T-cell (primary cell): ENCODE measurements around the gene ANKRD33B. TPM values are rescaled to one million over a fixed set of nuclear protein-coding genes. Genes with fewer than 3 reads are reported as not detected.

Source experiments
- ATAC-seq, 4 experiments: fragments of 200-7000 bp in 3 of 4; fragments of 150-1000 bp in 1 of 4; cut with Tn5 transposase; replicated peaks in 1 of 4; 1 replicate in 3 of 4; 2 replicates in 1 of 4; pipeline ENCODE4 v1.10.0; 2021; ENCODE audit warnings: moderate library complexity in 3 of 4, mild to moderate bottlenecking in 2 of 4, moderate number of reproducible peaks in 1 of 4
- CTCF ChIA-PET, 2 donors: fragments of 300-600 bp; sonication (Branson Sonifier 250); formaldehyde crosslinking; loops; one replicate each; lab custom pipeline; 2022; ENCODE audit warnings: antibody characterized with exemption in 2 of 2; lab: Charles Lee
- POLR2A ChIA-PET, 2 donors: fragments of 300-600 bp; sonication (Branson Sonifier 250); formaldehyde crosslinking; loops; one replicate each; lab custom pipeline; 2022; ENCODE audit warnings: antibody characterized with exemption in 2 of 2; lab: Charles Lee
- DNase-seq, 35 experiments: peaks; one replicate each; pipeline versions ENCODE4 v3.0.0 to v3.0.0-alpha.2; 2013 to 2023
- H3K27ac ChIP-seq: one replicate; pipeline ENCODE4 v1.5.1; 2013; ENCODE audit warnings: low read length
- H3K27me3 ChIP-seq, 2 experiments: replicated peaks in 1 of 2; 1 replicate in 1 of 2; 2 replicates in 1 of 2; pipeline versions ENCODE4 v1.6.1 to v1.7.0; 2013; ENCODE audit warnings: low read length in 1 of 2, mixed read lengths in 1 of 2; ENCODE audit not compliant: control insufficient read depth in 2 of 2, insufficient read depth in 2 of 2; ENCODE audit errors: extremely low read depth in 1 of 2
- H3K36me3 ChIP-seq, 2 donors: 1 replicate in 1 of 2; 2 replicates in 1 of 2; pipeline versions ENCODE4 v1.6.1 to v1.7.0; 2013; ENCODE audit warnings: low read length in 1 of 2; ENCODE audit not compliant: control insufficient read depth in 2 of 2, insufficient read depth in 1 of 2; ENCODE audit errors: extremely low read depth in 1 of 2
- H3K4me1 ChIP-seq, 2 experiments: 1 replicate in 1 of 2; 2 replicates in 1 of 2; pipeline versions ENCODE4 v1.6.1 to v1.7.0; 2013; ENCODE audit warnings: low read length in 2 of 2, mixed read lengths in 1 of 2; ENCODE audit not compliant: insufficient read depth in 2 of 2, control insufficient read depth in 1 of 2; ENCODE audit errors: extremely low read depth in 1 of 2
- H3K4me3 ChIP-seq, 2 donors: 1 replicate in 1 of 2; 2 replicates in 1 of 2; pipeline versions ENCODE4 v1.5.1 to v1.7.0; 2013; ENCODE audit warnings: mild to moderate bottlenecking in 2 of 2, low read length in 1 of 2, moderate library complexity in 1 of 2; ENCODE audit not compliant: control insufficient read depth in 1 of 2; ENCODE audit errors: extremely low read depth in 1 of 2
- H3K9me3 ChIP-seq: 2 replicates; pipeline ENCODE4 v1.7.0; 2013
- H3K27ac Mint-ChIP-seq, 2 donors: one replicate each; pipeline ENCODE4 v1.8.0; 2020 to 2021; ENCODE audit warnings: mild to moderate bottlenecking in 2 of 2, mixed read lengths in 2 of 2
- H3K27me3 Mint-ChIP-seq, 2 donors: one replicate each; pipeline ENCODE4 v1.8.0; 2021 to 2022; ENCODE audit warnings: mixed read lengths in 2 of 2
- H3K36me3 Mint-ChIP-seq: one replicate; pipeline ENCODE4 v1.8.0; 2021; ENCODE audit warnings: mixed read lengths
- H3K4me1 Mint-ChIP-seq, 3 donors: one replicate each; pipeline ENCODE4 v1.8.0; 2020 to 2022; ENCODE audit warnings: mixed read lengths in 3 of 3, mild to moderate bottlenecking in 1 of 3
- H3K4me3 Mint-ChIP-seq, 3 donors: one replicate each; pipeline ENCODE4 v1.8.0; 2020 to 2022; ENCODE audit warnings: mild to moderate bottlenecking in 3 of 3, mixed read lengths in 3 of 3, moderate library complexity in 3 of 3
- H3K9me3 Mint-ChIP-seq, 3 donors: one replicate each; pipeline ENCODE4 v1.8.0; 2020 to 2022; ENCODE audit warnings: mixed read lengths in 3 of 3
- whole genome bisulfite sequencing: methylation state at CpG from one replicate; pipeline ENCODE4 v1.1.5; 2013; ENCODE audit warnings: missing lambda C conversion rate; ENCODE audit not compliant: insufficient coverage; 5-methylcytosine and 5-hydroxymethylcytosine counted together
- total RNA-seq, 35 experiments: library from RNA in 6 of 35; stranded (reverse) in 6 of 35; fragments of 120-200 nt in 1 of 35; gene quantifications; one replicate each; pipeline versions ENCODE4 v1.2.1 to v1.2.4 and lab custom pipeline; 2013 to 2026

Gene ANKRD33B
- total RNA-seq, 5 donors from 2014 or later (not counting 1 experiment from before 2014, with no cell fraction given) = 1.0 to 4.1 (median 2.4) TPM

- H3K27me3 Mint-ChIP-seq = peaks cover 10 to 17% of the 10 kb centered on the region in 2 donors
- no peak overlapping the region for H3K4me3 ChIP-seq
- ATAC-seq (no peak), DNase-seq (no peak)
- H3K9me3 Mint-ChIP-seq = no peaks in the 10 kb centered on the region
- H3K9me3 ChIP-seq = no peaks in the 10 kb centered on the region
- H3K27me3 ChIP-seq = peaks cover 0 to 24% of the 10 kb centered on the region in 2 experiments
- no peaks in the 10 kb centered on the region for H3K36me3 Mint-ChIP-seq
- H3K27ac ChIP-seq = no peak overlapping the region
- H3K27ac Mint-ChIP-seq = no peak overlapping the region
- WGBS = 50% methylated on average over 1 of the region's 4 CpGs
- POLR2A ChIA-PET = no interaction called here
- no peak overlapping the region for H3K4me3 Mint-ChIP-seq
- H3K4me1 Mint-ChIP-seq = peaks cover 0 to 10% (median 2%) of the 10 kb centered on the region in 3 donors
- no peaks in the 10 kb centered on the region for H3K36me3 ChIP-seq
- H3K4me1 ChIP-seq = peaks cover 0 to 11% of the 10 kb centered on the region in 2 experiments
- CTCF ChIA-PET = interaction anchor here (0.5 to 1.1 kb wide), 2 partner anchors 68 to 273 kb away, joined by 3 to 5 read pairs; no protein-coding TSS in a partner anchor
Observed at GRCh38 chr5:10559151-10559550, 4.7 kb upstream of the ANKRD33B start.

GRCh38 chr5:10559871-10560270 is 4.0 kb upstream of the ANKRD33B start:
- Histone ChIP-seq H3K9me3 (no peaks in the 10 kb centered on the region), H3K4me1 (peaks cover 0 to 16% of the 10 kb centered on the region in 2 experiments), H3K27ac (no peak overlapping the region), H3K27me3 (peaks cover 0 to 25% of the 10 kb centered on the region in 2 experiments), H3K36me3 (no peaks in the 10 kb centered on the region), H3K4me3 (no peak overlapping the region)
- H3K27ac Mint-ChIP-seq = no peak overlapping the region
- DNase-seq (no peak), ATAC-seq (no peak)
- ChIA-PET POLR2A (no interaction called here), CTCF (interaction anchor here in 1 of 2 donors (1.1 kb wide), 1 partner anchor 68 kb away, joined by 3 read pairs; no protein-coding TSS in a partner anchor)
- peaks cover 7 to 12% of the 10 kb centered on the region in 2 donors for H3K27me3 Mint-ChIP-seq
- WGBS = 91% methylated on average over 5 of the region's 7 CpGs
- H3K36me3 Mint-ChIP-seq = no peaks in the 10 kb centered on the region
- no peaks in the 10 kb centered on the region for H3K9me3 Mint-ChIP-seq
- peaks cover 1 to 11% (median 2%) of the 10 kb centered on the region in 3 donors for H3K4me1 Mint-ChIP-seq
- H3K4me3 Mint-ChIP-seq = no peak overlapping the region

- no peak overlapping the region for H3K27ac Mint-ChIP-seq
- H3K36me3 Mint-ChIP-seq = no peaks in the 10 kb centered on the region
- POLR2A ChIA-PET = no interaction called here
- no peak for DNase-seq
- Histone ChIP-seq H3K9me3 (no peaks in the 10 kb centered on the region), H3K4me1 (peaks cover 0 to 31% of the 10 kb centered on the region in 2 experiments), H3K27me3 (peaks cover 0 to 27% of the 10 kb centered on the region in 2 experiments), H3K36me3 (no peaks in the 10 kb centered on the region), H3K27ac (no peak overlapping the region), H3K4me3 (peak overlapping the region in 1 of 2 donors; percentile 57)
- CTCF ChIA-PET = interaction anchor here in 1 of 2 donors (0.7 kb wide), 1 partner anchor 86 kb away, joined by 4 read pairs; no protein-coding TSS in a partner anchor
- 58% methylated on average over 39 of the region's 45 CpGs for WGBS
- peaks cover 0 to 7% of the 10 kb centered on the region in 2 donors for H3K27me3 Mint-ChIP-seq
- ATAC-seq = no peak
- H3K4me3 Mint-ChIP-seq = peak overlapping the region; percentile 57 to 92 (median 60)
- H3K4me1 Mint-ChIP-seq = peaks cover 12 to 28% (median 18%) of the 10 kb centered on the region in 3 donors
- H3K9me3 Mint-ChIP-seq = no peaks in the 10 kb centered on the region
Observed at GRCh38 chr5:10562201-10563109, 1.4 kb upstream of the ANKRD33B start.

- ATAC-seq (peak; percentile 21 to 56 (median 29)), DNase-seq (peak in 22 of 35 experiments; percentile 5 to 67 (median 20))
- H3K4me1 Mint-ChIP-seq = peaks cover 12 to 28% (median 18%) of the 10 kb centered on the region in 3 donors
- H3K27me3 Mint-ChIP-seq = peaks cover 0 to 7% of the 10 kb centered on the region in 2 donors
- WGBS = 5% methylated on average over 75 of the region's 76 CpGs
- peak overlapping the region; percentile 57 to 75 for H3K4me3 ChIP-seq
- H3K9me3 ChIP-seq = no peaks in the 10 kb centered on the region
- H3K27ac Mint-ChIP-seq = no peak overlapping the region
- H3K36me3 Mint-ChIP-seq = no peaks in the 10 kb centered on the region
- peaks cover 0 to 31% of the 10 kb centered on the region in 2 experiments for H3K4me1 ChIP-seq
- ChIA-PET CTCF (no interaction called here), POLR2A (no interaction called here)
- H3K36me3 ChIP-seq = no peaks in the 10 kb centered on the region
- peaks cover 0 to 27% of the 10 kb centered on the region in 2 experiments for H3K27me3 ChIP-seq
- peak overlapping the region; percentile 60 to 92 (median 63) for H3K4me3 Mint-ChIP-seq
- no peaks in the 10 kb centered on the region for H3K9me3 Mint-ChIP-seq
- no peak overlapping the region for H3K27ac ChIP-seq
Observed at GRCh38 chr5:10563110-10563944, 543 bp upstream of the ANKRD33B start.

- Mint-ChIP-seq H3K27me3 (peaks cover 0 to 6% of the 10 kb centered on the region in 2 donors), H3K9me3 (no peaks in the 10 kb centered on the region), H3K36me3 (no peaks in the 10 kb centered on the region), H3K4me1 (peaks cover 12 to 28% (median 18%) of the 10 kb centered on the region in 3 donors), H3K27ac (peak overlapping the region; percentile 44 to 49), H3K4me3 (peak overlapping the region; percentile 77 to 92 (median 85))
- POLR2A ChIA-PET = no interaction called here
- 3% methylated on average over 54 of the region's 61 CpGs for WGBS
- Histone ChIP-seq H3K9me3 (no peaks in the 10 kb centered on the region), H3K36me3 (no peaks in the 10 kb centered on the region), H3K4me3 (peak overlapping the region; percentile 53 to 57), H3K27ac (no peak overlapping the region), H3K27me3 (peaks cover 0 to 30% of the 10 kb centered on the region in 2 experiments), H3K4me1 (peaks cover 0 to 31% of the 10 kb centered on the region in 2 experiments)
- DNase-seq (peak in 3 of 35 experiments; percentile 9 to 20 (median 18)), ATAC-seq (peak in 1 of 4 experiments; percentile 5)
- CTCF ChIA-PET = no interaction called here
Observed at GRCh38 chr5:10564838-10565784, 1.2 kb downstream of the ANKRD33B start.
